ENCODE measurements around the gene IDUA. TPM values are rescaled to one million over a fixed set of nuclear protein-coding genes. Genes with fewer than 3 reads are reported as not detected.

The IDUA gene
- total RNA-seq, 4 donors from 2014 or later: 23.9 to 79.4 (median 52.9) TPM

DNA sequence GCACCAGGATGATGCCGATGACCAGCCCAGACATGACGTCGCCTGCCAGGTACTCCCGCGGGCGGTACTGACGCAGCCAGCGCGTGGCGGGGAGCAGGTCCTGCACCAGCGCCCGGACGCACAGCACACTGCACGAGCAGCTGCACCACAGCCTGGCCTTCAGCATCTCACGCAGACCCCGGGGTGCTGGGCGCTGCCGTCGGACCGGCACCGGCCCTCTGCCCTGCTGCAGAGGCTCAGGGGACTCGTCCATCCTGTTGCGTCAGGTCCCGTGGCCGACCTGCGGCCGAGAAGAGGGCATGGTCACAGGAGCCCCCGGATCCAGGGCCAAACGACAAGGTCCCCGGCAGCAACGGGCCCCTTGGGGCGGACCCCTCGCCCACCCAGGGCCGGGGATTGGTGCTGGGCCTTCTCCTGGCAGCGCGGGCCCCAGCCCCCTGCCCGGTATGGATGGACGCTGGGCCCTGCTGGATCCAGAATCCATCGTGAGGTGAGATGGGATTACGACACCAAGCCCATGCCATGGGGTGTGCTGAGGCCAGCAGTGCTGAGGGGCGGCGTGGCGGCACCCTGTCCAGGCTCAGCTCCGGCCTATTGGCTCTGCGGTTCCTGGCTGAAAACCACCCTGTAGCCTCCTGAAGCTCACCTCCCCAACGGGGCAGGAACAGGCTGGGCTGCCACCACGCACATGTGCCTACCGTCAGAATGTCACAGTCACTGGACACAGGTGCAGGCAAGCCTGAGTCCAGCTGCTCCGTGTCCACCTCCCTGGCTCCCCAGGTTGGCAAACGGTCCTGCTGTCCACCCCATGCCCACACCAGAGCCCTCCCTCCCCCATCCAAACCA is 4.8 kb downstream of the IDUA start:
- Histone ChIP-seq H3K36me3 (peaks cover 0 to 45% (median 0%) of the 10 kb centered on the region in 3 donors), H3K27ac (peak overlapping the region in 2 of 4 donors; percentile 47 to 53), H3K27me3 (peaks cover 0 to 8% of the 10 kb centered on the region in 2 donors), H3K9me3 (no peaks in the 10 kb centered on the region), H3K4me1 (peaks cover 0 to 29% (median 9%) of the 10 kb centered on the region in 4 donors), H3K4me3 (no peak overlapping the region)
- no peak for DNase-seq (ENCODE audit: low spot score in 2 of 2)
- TF ChIP-seq POLR2A (IDR thresholded peaks at IDR 0.05): no peak
- no peak for TF ChIP-seq EP300 (IDR thresholded peaks at IDR 0.05)
- TF ChIP-seq, protein P1, sequence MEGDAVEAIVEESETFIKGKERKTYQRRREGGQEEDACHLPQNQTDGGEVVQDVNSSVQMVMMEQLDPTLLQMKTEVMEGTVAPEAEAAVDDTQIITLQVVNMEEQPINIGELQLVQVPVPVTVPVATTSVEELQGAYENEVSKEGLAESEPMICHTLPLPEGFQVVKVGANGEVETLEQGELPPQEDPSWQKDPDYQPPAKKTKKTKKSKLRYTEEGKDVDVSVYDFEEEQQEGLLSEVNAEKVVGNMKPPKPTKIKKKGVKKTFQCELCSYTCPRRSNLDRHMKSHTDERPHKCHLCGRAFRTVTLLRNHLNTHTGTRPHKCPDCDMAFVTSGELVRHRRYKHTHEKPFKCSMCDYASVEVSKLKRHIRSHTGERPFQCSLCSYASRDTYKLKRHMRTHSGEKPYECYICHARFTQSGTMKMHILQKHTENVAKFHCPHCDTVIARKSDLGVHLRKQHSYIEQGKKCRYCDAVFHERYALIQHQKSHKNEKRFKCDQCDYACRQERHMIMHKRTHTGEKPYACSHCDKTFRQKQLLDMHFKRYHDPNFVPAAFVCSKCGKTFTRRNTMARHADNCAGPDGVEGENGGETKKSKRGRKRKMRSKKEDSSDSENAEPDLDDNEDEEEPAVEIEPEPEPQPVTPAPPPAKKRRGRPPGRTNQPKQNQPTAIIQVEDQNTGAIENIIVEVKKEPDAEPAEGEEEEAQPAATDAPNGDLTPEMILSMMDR (IDR thresholded peaks at IDR 0.05): no peak
- 93 to 94% methylated on average over 37 to 44 of the region's 50 CpGs for WGBS, 2 donors

GRCh38 chr4:992297-993110 is 5.7 kb downstream of the IDUA start:
- peak overlapping the region in 2 of 4 donors; percentile 9 to 11 for H3K4me3 ChIP-seq
- H3K27ac ChIP-seq: peak overlapping the region in 2 of 4 donors; percentile 47 to 75
- DNase-seq (ENCODE audit: low spot score in 2 of 2): no peak
- peaks cover 0 to 13% of the 10 kb centered on the region in 2 donors for H3K27me3 ChIP-seq
- TF ChIP-seq POLR2A (IDR thresholded peaks at IDR 0.05) (no peak), EP300 (IDR thresholded peaks at IDR 0.05) (no peak)
- TF ChIP-seq, protein P1 (IDR thresholded peaks at IDR 0.05): no peak
- 55 to 58% methylated on average over 14 to 24 of the region's 25 CpGs for WGBS, 2 donors
- peaks cover 0 to 45% (median 0%) of the 10 kb centered on the region in 3 donors for H3K36me3 ChIP-seq
- H3K9me3 ChIP-seq: no peaks in the 10 kb centered on the region
- H3K4me1 ChIP-seq: peaks cover 0 to 33% (median 12%) of the 10 kb centered on the region in 4 donors

DNA sequence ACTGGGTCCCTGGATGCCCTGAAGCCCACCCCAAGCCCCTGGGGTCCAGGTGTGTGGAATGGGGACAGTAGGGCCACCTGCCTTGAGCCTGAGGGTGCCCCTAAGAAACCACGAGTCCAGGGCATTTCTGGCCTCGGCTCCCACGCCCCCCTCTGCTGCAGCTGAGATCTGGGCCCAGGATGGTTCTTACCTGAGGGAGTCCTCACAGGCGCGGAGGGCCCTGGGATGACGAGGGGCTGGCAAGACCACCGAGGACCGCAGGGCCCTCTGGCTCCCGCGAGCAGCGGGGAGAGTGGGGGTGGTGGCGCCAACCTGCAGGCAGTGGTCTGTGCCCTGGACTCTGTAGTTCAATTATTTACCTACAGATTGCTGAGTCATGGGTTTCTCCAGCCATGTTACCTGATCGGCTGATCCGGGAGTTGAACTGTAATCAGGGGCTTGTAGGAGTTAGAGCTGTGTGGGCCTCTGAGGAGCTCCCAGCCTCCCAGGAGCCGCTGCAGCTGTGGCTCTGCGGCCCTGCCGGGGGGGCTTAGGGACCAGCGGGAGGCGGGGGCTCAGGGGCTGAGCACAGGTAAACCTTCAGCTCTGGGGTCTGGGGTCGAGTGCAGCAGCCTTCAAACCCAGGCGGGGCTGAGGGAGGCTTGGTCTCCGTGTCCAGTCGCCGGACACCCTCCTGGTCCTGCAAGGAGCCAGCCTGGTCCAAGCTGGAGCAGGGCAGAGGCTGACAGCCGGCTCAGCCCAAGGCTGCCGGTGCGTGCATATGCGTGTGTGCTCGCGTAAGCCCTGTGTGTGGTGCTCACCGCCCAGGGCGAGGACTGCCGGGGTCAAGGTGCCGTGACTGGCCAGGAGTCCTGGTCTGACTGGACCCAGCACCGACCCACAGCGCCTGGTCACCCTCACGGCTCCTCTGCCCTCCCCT is 6.5 kb downstream of the IDUA start, which contains the start of gene SLC26A1:
TSS of gene SLC26A1 (minus strand) at position 294 of the 919 bp plus-strand sequence. CDS start 1,701 bp downstream, outside the sequence.
- Histone ChIP-seq H3K27ac (peak within 1 kb of the TSS in 2 of 4 donors; percentile 47 to 75), H3K36me3 (peaks cover 0 to 41% (median 0%) of the 10 kb centered on the region in 3 donors), H3K4me1 (peaks cover 0 to 33% (median 12%) of the 10 kb centered on the region in 4 donors), H3K27me3 (peaks cover 0 to 22% of the 10 kb centered on the region in 2 donors), H3K9me3 (no peaks in the 10 kb centered on the region), H3K4me3 (peak within 1 kb of the TSS in 2 of 4 donors; percentile 9 to 11)
- DNase-seq (ENCODE audit: low spot score in 2 of 2): no peak
- WGBS, 2 donors: 85 to 90% methylated on average over 17 to 29 of the region's 37 CpGs
- TF ChIP-seq EP300 (IDR thresholded peaks at IDR 0.05) (no peak), POLR2A (IDR thresholded peaks at IDR 0.05) (no peak)
- TF ChIP-seq, protein P1 (IDR thresholded peaks at IDR 0.05): no peak

GRCh38 chr4:995311-996026 is 8.6 kb downstream of the IDUA start:
- Histone ChIP-seq H3K4me1 (peaks cover 0 to 34% (median 12%) of the 10 kb centered on the region in 4 donors), H3K4me3 (no peak overlapping the region), H3K9me3 (no peaks in the 10 kb centered on the region), H3K27ac (no peak overlapping the region), H3K36me3 (peaks cover 0 to 20% (median 0%) of the 10 kb centered on the region in 3 donors), H3K27me3 (peaks cover 0 to 30% of the 10 kb centered on the region in 2 donors)
- 91% methylated on average over 16 to 22 of the region's 23 CpGs for WGBS, 2 donors
- no peak for TF ChIP-seq POLR2A (IDR thresholded peaks at IDR 0.05)
- no peak for TF ChIP-seq EP300 (IDR thresholded peaks at IDR 0.05)
- TF ChIP-seq, protein P1 (IDR thresholded peaks at IDR 0.05): no peak
- DNase-seq (ENCODE audit: low spot score in 2 of 2): no peak

All from tibial nerve (tissue), 4 donors.